ENCODE data around the gene TMEM150A. TPM values are rescaled to one million over a fixed set of nuclear protein-coding genes. Genes with fewer than 3 reads are reported as not detected.
A peak's percentile ranks its signal among the peaks of the same experiment; 100 is the strongest.

Gene TMEM150A
- total and polyA plus RNA-seq, 2 of the 13 experiments (the other 11 are each of a cell fraction or from before 2014, with no cell fraction given): 30.1 to 70.4 TPM

GRCh38 chr2:85561280-85562212, 41.0 kb downstream of the TMEM150A start, which contains the start of gene GGCX (continued):
- TF ChIP-seq ZBTB20 (CRISPR knock-in tag; IDR thresholded peaks at IDR 0.05; ENCODE audit: borderline replicate concordance, low read depth) (0 out of 2 replicates have a peak, but pooled peaks have one; percentile 80), ZBTB2 (CRISPR knock-in tag; IDR thresholded peaks at IDR 0.05; ENCODE audit: low read depth) (no peak; the same call in 1 of the 2 replicates), KLF13 (CRISPR knock-in tag; IDR thresholded peaks at IDR 0.05) (peak; percentile 84; the same call in 1 of the 2 replicates), DZIP1 (CRISPR knock-in tag; IDR thresholded peaks at IDR 0.05) (0 out of 2 replicates have a peak, but pooled peaks have one; percentile 84), ZBTB49 (CRISPR knock-in tag; IDR thresholded peaks at IDR 0.05; ENCODE audit: borderline replicate concordance) (no peak), YEATS4 (CRISPR knock-in tag; IDR thresholded peaks at IDR 0.05; ENCODE audit: borderline replicate concordance) (peak; percentile 74; the same call in 1 of the 2 replicates), ZNF253 (CRISPR knock-in tag; IDR thresholded peaks at IDR 0.05; ENCODE audit: borderline replicate concordance) (0 out of 2 replicates have a peak, but pooled peaks have one; percentile 20), MED1 (CRISPR knock-in tag; IDR thresholded peaks at IDR 0.05) (peak; percentile 69; the same call in 1 of the 2 replicates), ZNF44 (CRISPR knock-in tag; IDR thresholded peaks at IDR 0.05) (no peak; the same call in none of the 2 replicates), ZNF335 (CRISPR knock-in tag; IDR thresholded peaks at IDR 0.05) (peak; percentile 18), NR2F6 (IDR thresholded peaks at IDR 0.05) (peak; percentile 40; the same call in 1 of the 2 replicates), NR2F6 (CRISPR knock-in tag; IDR thresholded peaks at IDR 0.05) (peak; percentile 49; the same call in 1 of the 2 replicates), ZBTB44 (CRISPR knock-in tag; IDR thresholded peaks at IDR 0.05) (no peak; the same call in 1 of the 2 replicates), FLYWCH1 (CRISPR knock-in tag; IDR thresholded peaks at IDR 0.05) (no peak), LCORL (IDR thresholded peaks at IDR 0.05) (no peak), LCORL (CRISPR knock-in tag; IDR thresholded peaks at IDR 0.05) (peak; percentile 90), ARNT2 (CRISPR knock-in tag; IDR thresholded peaks at IDR 0.05; ENCODE audit: low read depth) (peak; percentile 62), KLF9 (CRISPR knock-in tag; IDR thresholded peaks at IDR 0.05; ENCODE audit: low read depth) (no peak; the same call in 1 of the 2 replicates)
